Esophagus squamous epithelium (tissue), 5 donors: ENCODE results near the gene USP17L15. TPM values are rescaled to one million over a fixed set of nuclear protein-coding genes. Genes with fewer than 3 reads are reported as not detected.
"Not testable (repeated sequence)": the region's sequence is repeated elsewhere in the genome, so short reads cannot be mapped to it uniquely, and the experiment has no call there.

ENCODE experiments used
- DNase-seq: peaks from one replicate; lab custom pipeline; 2025; lab: John Stamatoyannopoulos, UW
- H3K27ac ChIP-seq, 4 donors: fragments of 200-600 bp; sonication (generic); one replicate each; pipeline ENCODE4 v1.5.1; 2016 to 2019; ENCODE audit warnings: mild to moderate bottlenecking in 1 of 4
- H3K27me3 ChIP-seq, 4 donors: fragments of 200-600 bp; sonication (generic); 1 replicate in 3 of 4; 2 replicates in 1 of 4; pipeline versions ENCODE4 v1.5.1 to v1.6.0; 2017 to 2021; ENCODE audit warnings: antibody characterized with exemption in 1 of 4
- H3K36me3 ChIP-seq, 3 donors: fragments of 200-600 bp; sonication (generic); one replicate each; pipeline ENCODE4 v1.5.1; 2016 to 2019
- H3K4me1 ChIP-seq, 3 donors: fragments of 200-600 bp; sonication (generic); one replicate each; pipeline ENCODE4 v1.5.1; 2017 to 2019
- H3K4me3 ChIP-seq, 4 donors: fragments of 200-600 bp; sonication (generic); 1 replicate in 3 of 4; 2 replicates in 1 of 4; pipeline ENCODE4 v1.5.1; 2016 to 2019; ENCODE audit warnings: mild to moderate bottlenecking in 2 of 4, moderate library complexity in 1 of 4
- H3K9me3 ChIP-seq, 3 donors: fragments of 200-600 bp; sonication (generic); one replicate each; pipeline ENCODE4 v1.5.1; 2016 to 2019
- WGBS, 2 donors: methylation state at CpG; one replicate each; pipeline ENCODE4 v1.1.5; 2018; 5-methylcytosine and 5-hydroxymethylcytosine counted together
- intact Hi-C: fragments of 100-400 bp; cut with DNase I; formaldehyde crosslinking; loops from one replicate; pipeline ENCODE4 v1.15.0; 2022
- total RNA-seq, 4 donors: library from RNA; depleted of rRNA; stranded (reverse); fragments of >200 nt; gene quantifications; one replicate each; pipeline ENCODE4 v1.1.0, GENCODE V29; 2016
- donor health status: DM: yes; HTN: yes; CAD: no.

The USP17L15 gene
- total RNA-seq: not detected

GRCh38 chr4:9234085-9234484 is at the start of gene USP17L15:
USP17L15 (plus strand) TSS chr4:9234385; CDS start chr4:9234385, 0 bp downstream.
- H3K4me1 ChIP-seq, DNase-seq, intact Hi-C loops, H3K9me3 ChIP-seq, H3K27me3 ChIP-seq, H3K27ac ChIP-seq, H3K4me3 ChIP-seq, H3K36me3 ChIP-seq: not testable (repeated sequence)
- WGBS, 2 donors: no CpG with 5 or more reads among the region's 15 CpGs

GRCh38 chr4:9210357-9210756 is 23.8 kb upstream of the USP17L15 start, which contains the start of gene USP17L10:
USP17L10 (plus strand) TSS chr4:9210657; CDS start chr4:9210657, 0 bp downstream.
- WGBS, 2 donors: no CpG with 5 or more reads among the region's 13 CpGs
- H3K27me3 ChIP-seq, intact Hi-C loops, H3K4me1 ChIP-seq, H3K4me3 ChIP-seq, H3K9me3 ChIP-seq, DNase-seq, H3K27ac ChIP-seq, H3K36me3 ChIP-seq: not testable (repeated sequence)

GRCh38 chr4:9214701-9215100 is 19.5 kb upstream of the USP17L15 start:
- intact Hi-C loops, H3K9me3 ChIP-seq, H3K4me1 ChIP-seq, DNase-seq, H3K4me3 ChIP-seq, H3K27me3 ChIP-seq, H3K36me3 ChIP-seq, H3K27ac ChIP-seq: not testable (repeated sequence)
- 76 to 92% methylated on average over 7 to 10 of the region's 14 CpGs for WGBS, 2 donors

- H3K27me3 ChIP-seq, H3K36me3 ChIP-seq, H3K4me3 ChIP-seq, DNase-seq, intact Hi-C loops, H3K4me1 ChIP-seq, H3K27ac ChIP-seq, H3K9me3 ChIP-seq: not testable (repeated sequence)
- no CpG with 5 or more reads among the region's 14 CpGs for WGBS, 2 donors
These were observed 19.1 kb upstream of the USP17L15 start, which contains the start of gene USP17L11 for GRCh38 chr4:9215105-9215504. USP17L11 (plus strand) TSS chr4:9215405; CDS start chr4:9215405, 0 bp downstream.

- DNase-seq, H3K4me1 ChIP-seq, H3K36me3 ChIP-seq, H3K4me3 ChIP-seq, intact Hi-C loops, H3K9me3 ChIP-seq, H3K27ac ChIP-seq, H3K27me3 ChIP-seq: not testable (repeated sequence)
- WGBS, 2 donors: no CpG with 5 or more reads among the region's 13 CpGs
These were observed 14.3 kb upstream of the USP17L15 start, which contains the start of gene USP17L12 for GRCh38 chr4:9219852-9220251. USP17L12 (plus strand) TSS chr4:9220152; CDS start chr4:9220152, 0 bp downstream.

GRCh38 chr4:9224596-9224995 is 9.6 kb upstream of the USP17L15 start, which contains the start of gene USP17L13:
USP17L13 (plus strand) TSS chr4:9224896; CDS start chr4:9224896, 0 bp downstream.
- H3K4me3 ChIP-seq, H3K4me1 ChIP-seq, H3K36me3 ChIP-seq, H3K27me3 ChIP-seq, DNase-seq, intact Hi-C loops, H3K9me3 ChIP-seq, H3K27ac ChIP-seq: not testable (repeated sequence)
- no CpG with 5 or more reads among the region's 14 CpGs for WGBS, 2 donors

- H3K36me3 ChIP-seq, H3K27me3 ChIP-seq, intact Hi-C loops, DNase-seq, H3K27ac ChIP-seq, H3K9me3 ChIP-seq, H3K4me3 ChIP-seq, H3K4me1 ChIP-seq: not testable (repeated sequence)
- WGBS, 2 donors: 87% methylated on average over 4 of the region's 8 CpGs; no CpG with 5 or more reads in 1 of the 2 donors
These were observed 3.9 kb upstream of the USP17L15 start for GRCh38 chr4:9230249-9230648.

- H3K4me1 ChIP-seq, H3K9me3 ChIP-seq, H3K27ac ChIP-seq, H3K36me3 ChIP-seq, H3K27me3 ChIP-seq, H3K4me3 ChIP-seq, intact Hi-C loops, DNase-seq: not testable (repeated sequence)
- no CpG with 5 or more reads among the region's 12 CpGs for WGBS, 2 donors
These were observed 4.3 kb downstream of the USP17L15 start for GRCh38 chr4:9238461-9238860.

- H3K36me3 ChIP-seq, H3K9me3 ChIP-seq, H3K4me1 ChIP-seq, intact Hi-C loops, H3K4me3 ChIP-seq, H3K27ac ChIP-seq, H3K27me3 ChIP-seq, DNase-seq: not testable (repeated sequence)
- 98% methylated on average over 7 of the region's 14 CpGs; no CpG with 5 or more reads in 1 of the 2 donors for WGBS, 2 donors
These were observed 9.4 kb downstream of the USP17L15 start, which contains the start of gene USP17L17 for GRCh38 chr4:9243579-9243978. USP17L17 (plus strand) TSS chr4:9243879; CDS start chr4:9243879, 0 bp downstream.

GRCh38 chr4:9247953-9248680 is 13.9 kb downstream of the USP17L15 start, which contains the start of gene USP17L18:
USP17L18 (plus strand) TSS chr4:9248630; CDS start chr4:9248630, 0 bp downstream.
- intact Hi-C loops, DNase-seq, H3K4me1 ChIP-seq, H3K36me3 ChIP-seq, H3K27me3 ChIP-seq, H3K27ac ChIP-seq, H3K9me3 ChIP-seq, H3K4me3 ChIP-seq: not testable (repeated sequence)
- 84% methylated on average over 11 to 12 of the region's 26 CpGs for WGBS, 2 donors

- H3K36me3 ChIP-seq, DNase-seq, H3K27me3 ChIP-seq, H3K27ac ChIP-seq, H3K9me3 ChIP-seq, H3K4me1 ChIP-seq, intact Hi-C loops, H3K4me3 ChIP-seq: not testable (repeated sequence)
- WGBS, 2 donors: no CpG with 5 or more reads among the region's 13 CpGs
These were observed 18.9 kb downstream of the USP17L15 start, which contains the start of gene USP17L19 for GRCh38 chr4:9253078-9253477. USP17L19 (plus strand) TSS chr4:9253378; CDS start chr4:9253378, 0 bp downstream.

- H3K36me3 ChIP-seq, DNase-seq, intact Hi-C loops, H3K4me1 ChIP-seq, H3K27me3 ChIP-seq, H3K4me3 ChIP-seq, H3K27ac ChIP-seq, H3K9me3 ChIP-seq: not testable (repeated sequence)
- WGBS, 2 donors: no CpG with 5 or more reads among the region's 15 CpGs
These were observed 23.6 kb downstream of the USP17L15 start, which contains the start of gene USP17L20 for GRCh38 chr4:9257824-9258223. USP17L20 (plus strand) TSS chr4:9258124; CDS start chr4:9258124, 0 bp downstream.

GRCh38 chr4:9262572-9262971 is 28.4 kb downstream of the USP17L15 start, which contains the start of gene USP17L21:
USP17L21 (plus strand) TSS chr4:9262872; CDS start chr4:9262872, 0 bp downstream.
- H3K36me3 ChIP-seq, DNase-seq, H3K4me1 ChIP-seq, intact Hi-C loops, H3K9me3 ChIP-seq, H3K4me3 ChIP-seq, H3K27me3 ChIP-seq, H3K27ac ChIP-seq: not testable (repeated sequence)
- WGBS, 2 donors: no CpG with 5 or more reads among the region's 13 CpGs
